GM18867 (cell line): Measurements from ENCODE around the gene RASSF8.

Source experiments
- ATAC-seq: cut with Tn5 transposase; IDR thresholded peaks from one replicate; pipeline ENCODE4 v1.9.1; 2021; ENCODE audit warnings: mild to moderate bottlenecking, moderate library complexity; ENCODE audit not compliant: unreplicated experiment

The RASSF8 gene

DNA sequence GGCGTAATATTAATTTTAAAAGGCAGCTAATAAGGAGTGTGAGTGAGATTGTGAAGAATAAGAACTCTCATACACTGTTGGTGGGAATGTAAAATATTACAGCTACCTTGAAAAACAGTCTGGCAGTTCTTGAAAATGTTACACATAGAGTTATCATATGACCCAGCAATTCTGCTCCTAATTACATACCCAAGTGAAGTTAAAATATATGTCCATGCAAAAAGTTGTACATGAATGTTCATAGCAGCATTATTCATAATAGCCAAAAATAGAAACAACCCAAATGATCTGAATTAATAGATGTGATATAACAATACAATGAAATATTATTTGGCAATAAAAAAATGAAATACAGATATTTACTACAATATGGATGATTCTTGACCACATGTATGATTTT is 68.2 kb downstream of the RASSF8 start:
- ATAC-seq, result no peak

DNA sequence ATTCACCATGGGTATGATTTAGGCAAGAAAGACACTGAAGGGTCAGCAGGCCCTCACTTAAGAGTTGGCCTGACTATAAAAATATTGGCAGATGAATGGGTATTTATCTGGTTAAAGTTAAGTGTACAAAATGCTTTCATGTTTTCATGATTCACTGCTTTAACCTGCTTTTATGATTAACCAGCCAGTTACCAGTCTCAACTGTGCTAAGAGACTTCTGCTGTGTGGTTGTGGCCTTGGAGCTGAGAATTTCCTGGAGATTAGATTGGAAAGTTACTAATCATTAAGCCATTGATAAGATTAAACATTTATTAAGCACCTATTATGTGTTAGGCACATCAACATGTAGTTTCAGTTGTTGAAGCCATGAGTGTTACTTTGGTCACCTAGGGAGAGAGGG is 68.9 kb downstream of the RASSF8 start:
- ATAC-seq, result no peak

DNA sequence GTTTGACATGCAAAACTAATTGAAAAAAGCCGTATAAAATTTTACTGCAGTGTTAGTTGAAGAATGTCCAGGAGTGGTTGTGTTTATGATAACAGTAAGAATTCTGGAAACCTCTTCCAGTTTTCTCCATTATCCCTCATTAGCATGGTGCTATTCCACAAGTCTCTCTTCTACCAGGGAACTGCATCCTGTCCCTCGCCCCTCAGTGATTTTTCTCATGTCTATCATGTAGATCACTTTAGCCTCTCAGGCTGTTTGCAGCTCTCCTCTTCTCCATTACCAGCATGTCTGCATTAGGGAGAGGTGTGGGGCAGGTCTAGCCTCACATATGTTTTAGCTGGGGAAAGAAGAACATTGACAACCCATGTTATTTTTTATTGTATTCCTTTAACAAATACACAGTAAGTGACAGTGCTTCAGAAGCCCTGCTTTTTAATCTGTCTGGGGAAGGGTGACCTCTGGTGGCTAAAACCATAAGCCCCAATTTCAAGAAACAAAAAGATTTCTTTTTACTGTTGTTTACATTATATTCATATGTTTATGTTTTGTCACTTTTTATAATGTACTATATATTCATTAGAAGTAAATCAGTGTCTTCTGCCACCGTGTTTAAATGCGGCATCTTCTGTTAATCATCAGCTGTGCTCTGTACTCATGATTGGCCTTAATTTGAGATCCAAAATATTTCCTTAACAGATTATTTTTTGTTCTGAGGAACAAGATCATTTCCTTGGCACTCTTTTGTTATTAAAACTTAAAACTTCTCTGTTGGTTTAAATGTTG is 70.7 kb downstream of the RASSF8 start:
- ATAC-seq, result no peak

DNA sequence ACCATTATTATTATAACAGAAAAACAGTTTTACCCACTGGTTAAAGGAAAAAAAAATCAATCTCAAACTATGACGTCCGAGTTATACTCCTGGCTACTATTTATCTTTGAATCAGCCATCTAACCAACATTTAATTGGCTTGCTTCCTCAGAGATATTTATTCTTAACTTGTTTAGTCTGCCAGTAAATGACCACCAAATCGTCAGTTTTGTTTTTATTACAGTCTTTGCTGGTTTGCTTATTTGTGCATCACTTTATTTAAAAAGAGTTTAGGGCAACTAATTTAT is 71.2 kb downstream of the RASSF8 start:
- ATAC-seq, result no peak

DNA sequence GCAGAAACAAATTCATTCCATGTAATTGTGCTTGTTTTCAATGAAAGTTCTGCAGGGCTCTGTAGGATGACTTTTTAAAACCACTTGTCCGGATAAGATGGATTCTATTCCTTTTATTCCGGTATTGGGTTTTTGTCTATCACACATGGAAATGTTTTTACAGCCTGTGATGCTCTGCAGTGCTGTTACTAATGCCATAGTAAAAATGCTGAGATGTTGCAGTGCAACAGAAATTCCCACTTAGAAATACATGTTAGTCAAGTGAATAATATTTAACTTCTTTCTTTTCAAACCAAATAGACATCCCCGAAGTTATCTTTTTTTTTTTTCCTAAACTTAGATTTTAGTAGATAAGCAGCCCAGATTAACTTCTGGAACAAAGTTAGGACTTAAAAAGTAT is 71.9 kb downstream of the RASSF8 start:
- no peak for ATAC-seq

DNA sequence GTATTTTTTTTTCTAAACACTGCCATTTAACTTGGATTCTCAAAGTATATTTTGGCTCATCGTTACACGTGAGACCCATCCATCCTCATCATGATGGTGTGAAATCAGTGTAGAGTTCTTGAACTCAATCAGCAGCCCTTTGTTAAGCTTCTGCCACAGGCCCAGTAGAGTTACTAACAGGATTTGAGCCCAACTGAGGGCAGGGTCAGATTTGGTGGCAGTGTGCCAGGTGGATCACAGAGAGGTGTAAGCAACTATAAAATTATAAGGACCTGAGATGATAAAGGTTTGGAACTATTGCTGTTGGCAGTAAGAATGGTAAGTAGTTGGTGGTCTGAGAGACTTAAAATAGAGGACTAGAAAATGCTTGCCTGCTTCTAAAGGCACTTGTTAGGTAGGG is 72.8 kb downstream of the RASSF8 start:
- no peak for ATAC-seq

DNA sequence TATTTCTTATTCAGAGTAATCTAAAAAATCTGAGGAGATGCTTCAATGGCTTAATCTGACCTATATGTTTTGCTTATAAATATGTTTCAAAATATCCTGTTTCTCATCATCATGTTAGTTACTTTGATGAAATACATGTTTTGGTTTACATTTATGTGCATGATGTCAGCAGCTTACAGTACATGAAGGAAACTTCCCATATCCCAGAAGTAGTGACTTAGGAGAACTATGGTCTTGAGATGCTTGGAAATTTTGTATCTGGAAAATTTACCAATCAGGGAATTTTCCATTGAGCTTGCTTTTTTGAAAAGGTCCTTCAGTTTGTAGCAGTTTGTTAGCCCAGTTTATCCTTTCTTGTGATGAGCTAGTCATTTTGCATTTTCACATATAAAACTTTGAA is 73.3 kb downstream of the RASSF8 start:
- ATAC-seq, result no peak

DNA sequence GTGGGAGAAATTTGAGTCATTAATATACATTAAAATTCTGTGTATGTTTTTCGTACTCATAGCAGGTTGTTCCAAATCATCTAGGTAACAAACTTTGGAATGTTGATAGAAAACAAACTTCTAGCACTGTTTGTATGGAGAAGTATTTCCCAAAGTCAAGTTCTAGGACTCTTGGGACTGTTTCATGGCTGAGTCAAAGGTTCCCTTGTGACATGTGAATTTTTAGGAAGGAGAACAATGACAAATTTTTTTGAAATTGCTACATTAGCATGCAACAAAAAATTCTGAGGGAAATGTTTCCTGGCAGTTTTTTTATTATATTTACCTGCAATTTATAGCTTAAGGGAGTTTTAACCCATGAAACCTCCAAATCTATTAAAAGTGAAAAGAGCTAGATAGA is 73.8 kb downstream of the RASSF8 start:
- ATAC-seq, result no peak

DNA sequence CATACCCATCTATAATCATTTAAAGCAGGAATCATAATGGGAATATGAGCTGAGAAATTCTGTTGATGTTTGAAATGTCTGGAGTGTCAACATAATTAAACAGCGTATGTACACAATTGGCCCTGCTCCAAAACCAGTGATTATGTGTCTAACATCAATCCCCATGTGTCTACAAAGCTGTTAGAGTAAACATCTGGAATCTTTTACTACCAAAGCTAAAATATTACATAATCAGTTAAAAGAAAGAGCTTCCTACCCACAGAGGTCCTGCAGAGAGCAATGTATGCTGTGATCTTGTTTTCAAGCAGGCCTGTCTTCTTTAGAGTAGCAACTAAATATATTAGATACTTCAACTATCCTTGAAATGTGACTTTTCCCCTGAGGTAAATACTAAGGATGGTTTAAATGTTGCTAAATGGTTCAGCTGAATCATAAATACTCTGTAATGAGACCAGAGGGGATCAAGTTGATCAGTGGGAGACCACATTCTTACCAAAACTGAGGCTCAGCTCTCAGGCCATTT is 74.3 kb downstream of the RASSF8 start:
- ATAC-seq, result no peak

DNA sequence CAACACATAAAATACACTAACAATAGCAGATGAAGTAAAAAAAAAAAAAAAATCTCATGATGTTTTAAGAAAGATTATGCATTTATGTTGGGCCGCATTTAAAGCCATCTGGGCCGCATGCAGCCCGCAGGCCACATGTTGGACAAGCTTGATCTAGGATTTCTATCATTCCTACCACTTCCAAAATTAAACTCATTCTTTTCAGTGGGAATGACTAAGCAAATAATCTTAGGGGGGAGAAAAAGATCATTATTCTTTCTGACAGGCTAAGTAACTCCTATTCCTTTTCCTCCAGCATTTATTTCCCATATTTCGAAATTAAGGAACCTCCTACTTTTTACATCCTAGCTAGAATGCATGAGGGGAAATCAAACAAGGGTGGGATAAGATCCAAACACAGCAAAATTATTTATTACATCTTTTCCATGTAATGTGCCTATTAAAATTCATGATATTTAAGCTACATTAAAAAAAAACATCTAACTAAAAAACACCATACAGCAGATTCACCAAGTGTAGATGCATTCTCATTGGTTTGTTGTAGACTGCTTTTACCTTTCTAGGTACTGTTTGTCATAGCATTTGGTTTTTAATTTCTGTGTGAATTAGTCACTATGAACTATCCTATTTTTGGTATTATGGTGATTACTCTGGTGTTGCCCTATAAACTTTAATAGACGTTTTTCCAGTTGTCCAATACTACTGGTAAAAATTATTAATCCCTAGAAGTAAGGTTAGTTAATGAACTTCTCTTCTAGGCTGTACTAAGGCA is 76.1 kb downstream of the RASSF8 start:
- no peak for ATAC-seq

DNA sequence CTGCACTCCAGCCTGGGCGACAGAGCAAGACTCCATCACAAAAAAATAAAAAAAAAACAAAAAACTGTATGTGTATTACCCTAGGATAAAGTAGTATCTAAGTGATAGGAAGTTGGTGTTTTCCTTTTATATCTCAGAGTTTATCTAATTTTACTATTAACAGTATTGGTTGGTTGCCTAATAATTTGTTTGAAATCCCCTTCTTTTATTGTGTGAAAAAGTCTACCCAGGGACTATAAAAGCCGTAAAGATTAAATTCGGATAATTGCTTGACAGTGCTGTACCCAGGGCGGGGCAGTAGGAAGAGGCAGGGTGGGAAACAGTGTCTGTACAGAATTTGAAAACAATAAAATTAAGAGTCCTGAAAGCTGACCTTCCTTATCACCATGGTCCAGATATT is 78.4 kb downstream of the RASSF8 start:
- no peak for ATAC-seq

DNA sequence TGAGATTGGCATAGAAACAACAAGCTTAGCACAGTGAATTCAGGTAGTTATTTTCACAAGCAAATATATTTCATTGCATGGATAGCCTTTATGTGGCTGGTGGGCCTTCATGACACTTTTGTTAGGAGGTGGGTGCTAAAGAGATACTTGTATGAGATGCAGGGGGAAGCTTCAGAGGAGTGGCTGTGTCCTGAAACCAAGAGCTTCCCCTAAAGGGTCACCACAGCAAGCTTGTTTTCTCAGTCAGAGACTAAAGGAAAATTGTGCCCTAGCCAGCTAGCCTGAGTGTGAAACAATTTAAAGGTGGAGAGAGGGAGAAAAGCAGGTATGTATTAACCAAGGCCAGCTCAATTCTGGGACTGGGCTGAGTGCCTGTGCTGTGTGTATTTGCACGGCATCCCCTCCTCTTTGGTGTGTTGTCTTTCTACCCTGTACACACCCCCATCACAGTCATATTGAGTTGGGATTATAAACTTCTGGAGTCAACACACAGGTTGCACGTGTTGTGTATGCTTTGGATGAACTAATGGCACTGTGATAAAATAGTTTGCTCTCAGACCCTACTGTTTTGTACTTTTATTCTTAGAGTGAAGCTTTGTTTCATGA is 79.2 kb downstream of the RASSF8 start:
- ATAC-seq, result no peak

DNA sequence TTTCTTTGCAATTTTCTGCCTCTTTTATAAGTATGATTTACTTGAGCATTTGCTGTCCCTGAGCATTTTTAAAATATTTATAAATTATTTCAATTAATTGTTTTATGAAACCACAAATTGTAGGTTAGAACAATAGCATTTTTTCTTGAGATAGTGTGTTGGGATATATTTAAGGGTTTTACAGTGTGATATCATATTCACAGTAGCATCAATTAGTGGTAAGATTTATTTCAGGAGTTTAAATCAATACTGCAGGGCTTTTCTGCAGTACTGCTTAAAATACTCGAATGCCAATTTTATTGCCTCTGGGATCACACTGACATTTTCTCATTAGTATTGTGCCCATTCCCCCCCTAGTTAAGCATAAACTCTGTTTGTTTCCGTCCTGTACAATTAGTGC is 84.2 kb downstream of the RASSF8 start:
- ATAC-seq, result no peak

DNA sequence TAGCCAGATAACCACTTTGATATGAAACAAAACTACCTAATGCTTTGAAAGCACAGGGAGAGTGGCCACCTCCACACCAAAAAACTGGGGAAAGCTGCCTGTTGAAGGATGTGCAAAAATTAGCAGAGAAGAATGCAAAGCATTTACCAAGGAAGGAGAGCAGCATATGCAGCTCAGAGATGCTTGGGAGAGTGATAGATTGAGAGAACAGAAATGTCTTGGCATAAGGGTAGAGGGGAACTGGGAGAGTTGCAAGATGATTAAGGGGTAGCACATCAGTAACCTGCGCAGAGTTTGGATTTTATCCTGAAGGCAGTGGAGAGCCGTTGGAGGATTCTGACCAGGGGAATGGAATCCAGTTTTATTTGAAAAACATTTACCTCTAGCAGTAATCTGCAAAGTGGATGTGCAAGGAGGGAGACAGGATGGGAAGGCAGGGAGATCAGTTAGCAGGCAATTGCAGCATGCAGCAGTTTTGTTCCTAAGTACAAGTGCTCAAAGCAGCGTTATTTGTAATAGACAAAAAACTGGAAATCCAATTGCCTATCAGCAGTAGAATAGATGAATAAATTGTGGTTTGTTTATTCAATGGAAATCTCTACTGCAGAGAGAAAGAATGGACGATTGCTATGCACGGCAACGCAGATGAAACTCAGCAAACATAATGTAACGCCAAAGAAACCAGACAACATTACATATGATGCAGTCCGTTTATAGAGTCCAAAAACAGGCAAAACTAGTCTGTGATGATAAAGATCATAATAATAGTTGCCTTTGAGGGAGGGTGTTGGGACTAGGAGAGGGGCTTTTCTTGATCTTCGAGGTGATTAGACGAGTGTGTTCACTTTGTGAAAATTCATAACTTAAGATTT is 84.9 kb downstream of the RASSF8 start:
- ATAC-seq, result no peak

DNA sequence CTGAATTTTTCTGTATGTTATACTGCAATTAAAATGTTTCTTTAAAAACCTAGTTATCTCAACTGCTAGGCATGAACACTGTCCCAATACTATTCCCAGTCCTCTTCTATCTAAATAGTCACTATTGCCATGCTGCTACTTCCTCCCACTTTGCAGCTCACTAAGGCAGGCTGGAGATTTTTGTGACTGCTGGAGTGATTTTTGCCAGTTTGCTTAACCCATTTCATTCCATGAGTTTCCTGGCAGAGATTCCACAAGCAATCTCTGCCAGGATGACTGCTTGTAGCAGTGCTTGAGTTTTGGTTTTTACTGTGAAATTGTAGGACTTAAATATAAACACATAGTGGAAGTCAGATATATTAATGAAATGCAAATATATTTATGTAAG is 85.5 kb downstream of the RASSF8 start:
- ATAC-seq, result no peak

DNA sequence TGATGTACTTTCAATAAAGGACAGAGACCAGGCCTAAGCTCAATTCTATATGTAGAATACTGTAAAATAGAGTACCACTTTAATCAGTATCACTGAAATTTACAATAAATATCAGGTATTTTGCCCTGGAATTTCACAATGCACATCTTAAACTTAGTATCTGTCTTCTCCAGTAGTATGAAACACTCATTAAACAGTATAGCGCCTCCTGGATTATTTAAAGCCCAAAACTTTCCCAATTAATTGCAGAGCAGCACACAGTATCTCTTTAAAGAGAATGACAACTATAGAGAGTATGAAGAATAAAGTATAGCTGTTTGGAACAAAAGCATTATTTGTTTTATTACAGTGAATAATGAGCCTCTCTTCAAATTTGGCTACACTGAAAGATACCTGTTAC is 86.1 kb downstream of the RASSF8 start:
- ATAC-seq, result no peak

DNA sequence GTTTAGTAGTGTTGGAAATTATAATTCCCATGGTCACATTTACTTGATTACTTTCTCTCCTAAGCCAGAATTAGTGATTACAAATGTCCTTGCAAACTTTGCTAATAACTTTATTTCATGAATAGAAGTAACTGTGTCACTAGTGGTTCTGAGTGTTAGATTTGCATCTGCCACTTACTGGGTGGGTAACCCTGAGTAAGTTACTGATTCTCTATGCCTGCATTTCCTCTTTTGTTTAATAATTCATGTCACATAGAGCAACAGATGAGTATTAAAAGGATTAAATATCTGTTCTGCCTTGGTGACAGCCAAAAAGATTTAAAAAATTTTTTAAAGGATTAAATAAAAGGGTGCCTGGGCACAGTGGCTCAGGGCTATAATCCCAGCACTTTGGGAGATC is 87.7 kb downstream of the RASSF8 start:
- ATAC-seq, result no peak

DNA sequence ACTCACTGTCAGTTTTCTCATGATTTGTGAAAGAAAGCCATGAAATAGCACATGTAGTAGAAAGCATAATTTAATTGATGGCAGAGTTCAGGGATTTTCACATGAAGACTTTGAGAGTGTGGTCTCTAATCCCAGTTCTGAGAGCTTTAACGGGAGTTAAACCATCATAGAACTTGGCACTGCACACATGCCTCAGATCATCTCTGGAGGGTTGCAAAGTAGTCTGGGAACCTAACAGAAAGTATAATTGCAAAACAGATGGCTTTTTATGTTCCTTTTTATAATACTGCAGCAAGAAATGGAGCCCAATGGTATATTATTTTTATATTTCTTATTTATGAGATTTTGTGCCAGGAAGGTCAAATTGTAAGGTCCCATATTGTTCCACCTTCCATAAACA is 88.4 kb downstream of the RASSF8 start:
- ATAC-seq, result no peak

DNA sequence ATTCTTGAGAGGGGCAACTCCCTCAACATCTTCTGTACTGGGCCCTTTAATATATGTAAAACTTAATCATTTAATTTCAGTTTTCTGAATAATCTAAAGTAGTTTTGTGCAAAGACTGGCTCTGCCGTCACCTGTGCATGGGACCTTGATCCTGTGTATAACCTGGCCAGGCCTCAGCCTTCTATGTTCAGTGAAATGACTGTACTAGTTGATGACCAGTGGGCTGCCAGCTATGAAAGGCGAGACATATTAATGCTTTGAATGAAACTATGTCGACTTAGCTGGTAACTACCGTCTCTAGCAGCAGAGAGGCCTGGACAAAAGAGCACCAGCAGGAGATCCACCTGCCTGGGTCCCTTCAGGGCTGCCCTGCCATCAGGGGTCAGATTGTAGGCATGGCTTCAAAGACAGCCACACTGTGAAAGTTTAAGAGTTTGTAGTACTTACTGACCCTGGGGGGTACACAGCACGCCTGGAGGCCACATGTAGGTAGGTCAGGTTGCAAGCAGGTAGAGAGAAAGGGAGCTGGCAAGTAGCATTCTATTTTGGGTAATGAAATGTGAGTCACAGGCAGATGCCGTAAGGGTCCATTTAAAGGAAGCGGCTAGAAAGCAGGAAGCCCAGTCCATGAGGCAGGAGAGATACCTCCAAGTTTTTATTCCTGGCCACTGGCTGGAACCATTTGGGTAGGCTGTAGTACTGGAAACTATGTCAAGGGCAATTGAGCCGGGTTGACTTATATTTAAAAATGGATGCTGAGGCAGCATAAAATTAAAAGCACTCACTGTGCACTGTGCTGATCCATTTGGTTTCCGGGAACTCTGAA is 89.1 kb downstream of the RASSF8 start:
- no peak for ATAC-seq

DNA sequence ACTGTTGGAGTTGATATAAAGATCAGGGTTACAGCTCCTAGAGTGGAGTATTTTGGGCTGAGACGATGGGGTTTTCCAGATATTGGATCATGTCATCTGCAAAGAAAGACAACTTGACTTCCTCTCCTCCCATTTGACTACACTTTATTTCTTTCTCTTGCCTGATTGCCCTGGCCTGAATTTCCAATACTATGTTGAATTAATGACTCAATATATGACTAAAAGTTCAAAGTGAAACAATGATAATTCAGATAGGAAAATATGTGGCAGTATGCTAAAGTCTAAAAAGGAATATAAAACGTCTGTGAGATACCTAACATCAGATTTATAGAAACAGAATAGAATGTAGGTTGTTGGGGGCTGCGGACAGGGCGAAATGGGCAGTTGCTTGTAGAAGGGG is 94.2 kb downstream of the RASSF8 start:
- ATAC-seq, result no peak
